Measurements from ENCODE around the gene HSPA4. TPM values are rescaled to one million over a fixed set of nuclear protein-coding genes. Genes with fewer than 3 reads are reported as not detected.
"Not testable (repeated sequence)": the region's sequence is repeated elsewhere in the genome, so short reads cannot be mapped to it uniquely, and the experiment has no call there.

HSPA4 gene
- total and polyA plus RNA-seq, 5 donors from 2014 or later, result 32.8 to 47.9 (median 38.7) TPM

- H3K36me3 Mint-ChIP-seq, result peaks cover 31% of the 10 kb centered on the region
- H3K9me3 ChIP-seq (ENCODE audit: control insufficient read depth in 2 of 2, low read length in 2 of 2), result no peaks in the 10 kb centered on the region
- H3K4me1 Mint-ChIP-seq, result peaks cover 22 to 44% (median 33%) of the 10 kb centered on the region in 4 donors
- no peaks in the 10 kb centered on the region for H3K27me3 Mint-ChIP-seq
- H3K27ac Mint-ChIP-seq, result peak overlapping the region in 2 of 3 donors; percentile 56
- DNase-seq (no peak), ATAC-seq (ENCODE audit: low read depth in 2 of 2) (no peak)
- H3K9me3 Mint-ChIP-seq, result peaks cover 0 to 1% (median 0%) of the 10 kb centered on the region in 7 donors
- peaks cover 41% of the 10 kb centered on the region for H3K36me3 ChIP-seq (ENCODE audit: control insufficient read depth, insufficient read depth, low read length)
- no peak overlapping the region for H3K4me3 Mint-ChIP-seq
- H3K4me1 ChIP-seq (ENCODE audit: control insufficient read depth, insufficient read depth, low read length, poor library complexity, severe bottlenecking), result no peaks in the 10 kb centered on the region
- no peak overlapping the region for H3K27ac ChIP-seq (ENCODE audit: insufficient read depth, low read length, poor library complexity, severe bottlenecking)
- no peak overlapping the region for H3K4me3 ChIP-seq (ENCODE audit: low read depth, low read length)
- H3K27me3 ChIP-seq (ENCODE audit: control insufficient read depth, insufficient read depth, low read length), result no peaks in the 10 kb centered on the region
Observed at GRCh38 chr5:133081703-133082102, 29.9 kb downstream of the HSPA4 start.

- H3K4me1 ChIP-seq (ENCODE audit: control insufficient read depth, insufficient read depth, low read length, poor library complexity, severe bottlenecking), result no peaks in the 10 kb centered on the region
- H3K27me3 ChIP-seq (ENCODE audit: control insufficient read depth, insufficient read depth, low read length), result no peaks in the 10 kb centered on the region
- no peak overlapping the region for H3K4me3 ChIP-seq (ENCODE audit: low read depth, low read length)
- H3K27ac ChIP-seq (ENCODE audit: insufficient read depth, low read length, poor library complexity, severe bottlenecking), result no peak overlapping the region
- peaks cover 41% of the 10 kb centered on the region for H3K36me3 ChIP-seq (ENCODE audit: control insufficient read depth, insufficient read depth, low read length)
- Mint-ChIP-seq H3K4me1 (peaks cover 22 to 43% (median 33%) of the 10 kb centered on the region in 4 donors), H3K27ac (peak overlapping the region in 1 of 3 donors; percentile 56), H3K9me3 (peaks cover 0 to 1% (median 0%) of the 10 kb centered on the region in 7 donors), H3K36me3 (peaks cover 31% of the 10 kb centered on the region), H3K4me3 (no peak overlapping the region), H3K27me3 (no peaks in the 10 kb centered on the region)
- no peaks in the 10 kb centered on the region for H3K9me3 ChIP-seq (ENCODE audit: control insufficient read depth in 2 of 2, low read length in 2 of 2)
- no peak for DNase-seq
- ATAC-seq (ENCODE audit: low read depth in 2 of 2), result no peak
Observed at GRCh38 chr5:133082128-133082527, 30.3 kb downstream of the HSPA4 start.

- Mint-ChIP-seq H3K9me3 (peaks cover 0 to 1% (median 0%) of the 10 kb centered on the region in 7 donors), H3K4me1 (peaks cover 22 to 38% (median 30%) of the 10 kb centered on the region in 4 donors), H3K27ac (no peak overlapping the region), H3K4me3 (no peak overlapping the region), H3K27me3 (no peaks in the 10 kb centered on the region), H3K36me3 (peaks cover 39% of the 10 kb centered on the region)
- ATAC-seq (ENCODE audit: low read depth in 2 of 2), result no peak
- no peaks in the 10 kb centered on the region for H3K4me1 ChIP-seq (ENCODE audit: control insufficient read depth, insufficient read depth, low read length, poor library complexity, severe bottlenecking)
- peaks cover 46% of the 10 kb centered on the region for H3K36me3 ChIP-seq (ENCODE audit: control insufficient read depth, insufficient read depth, low read length)
- no peaks in the 10 kb centered on the region for H3K9me3 ChIP-seq (ENCODE audit: control insufficient read depth in 2 of 2, low read length in 2 of 2)
- DNase-seq, result no peak
- H3K27me3 ChIP-seq (ENCODE audit: control insufficient read depth, insufficient read depth, low read length), result no peaks in the 10 kb centered on the region
- no peak overlapping the region for H3K27ac ChIP-seq (ENCODE audit: insufficient read depth, low read length, poor library complexity, severe bottlenecking)
- H3K4me3 ChIP-seq (ENCODE audit: low read depth, low read length), result no peak overlapping the region
Observed at GRCh38 chr5:133083901-133084300, 32.1 kb downstream of the HSPA4 start.

DNA sequence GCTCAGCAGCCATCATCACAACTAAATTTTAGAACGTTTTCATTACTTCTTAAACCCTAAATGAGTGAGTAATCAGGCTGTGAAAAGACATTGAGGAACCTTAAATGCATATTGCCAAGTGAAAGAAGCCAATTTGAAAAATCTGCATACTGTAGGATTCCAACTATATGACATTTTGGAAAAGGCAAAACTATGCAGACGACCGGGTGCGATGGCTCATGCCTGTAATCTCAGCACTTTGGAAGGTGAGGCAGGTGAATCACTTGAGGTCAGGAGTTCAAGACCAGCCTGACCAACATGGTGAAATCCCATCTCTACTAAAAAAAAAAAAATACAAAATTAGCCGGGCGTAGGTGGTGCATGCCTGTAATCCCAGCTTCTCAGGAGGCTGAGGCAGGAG is 33.4 kb downstream of the HSPA4 start:
- not testable (repeated sequence) for H3K27me3 ChIP-seq (ENCODE audit: control insufficient read depth, insufficient read depth, low read length); H3K4me1 ChIP-seq (ENCODE audit: control insufficient read depth, insufficient read depth, low read length, poor library complexity, severe bottlenecking); DNase-seq; H3K9me3 ChIP-seq (ENCODE audit: control insufficient read depth in 2 of 2, low read length in 2 of 2); H3K4me3 Mint-ChIP-seq; H3K9me3 Mint-ChIP-seq; H3K27ac ChIP-seq (ENCODE audit: insufficient read depth, low read length, poor library complexity, severe bottlenecking); H3K27me3 Mint-ChIP-seq; ATAC-seq (ENCODE audit: low read depth in 2 of 2); H3K4me3 ChIP-seq (ENCODE audit: low read depth, low read length); H3K27ac Mint-ChIP-seq
- peaks cover 57% of the 10 kb centered on the region for H3K36me3 ChIP-seq (ENCODE audit: control insufficient read depth, insufficient read depth, low read length)
- H3K4me1 Mint-ChIP-seq, result peaks cover 14 to 26% (median 20%) of the 10 kb centered on the region in 4 donors
- peaks cover 46% of the 10 kb centered on the region for H3K36me3 Mint-ChIP-seq

DNA sequence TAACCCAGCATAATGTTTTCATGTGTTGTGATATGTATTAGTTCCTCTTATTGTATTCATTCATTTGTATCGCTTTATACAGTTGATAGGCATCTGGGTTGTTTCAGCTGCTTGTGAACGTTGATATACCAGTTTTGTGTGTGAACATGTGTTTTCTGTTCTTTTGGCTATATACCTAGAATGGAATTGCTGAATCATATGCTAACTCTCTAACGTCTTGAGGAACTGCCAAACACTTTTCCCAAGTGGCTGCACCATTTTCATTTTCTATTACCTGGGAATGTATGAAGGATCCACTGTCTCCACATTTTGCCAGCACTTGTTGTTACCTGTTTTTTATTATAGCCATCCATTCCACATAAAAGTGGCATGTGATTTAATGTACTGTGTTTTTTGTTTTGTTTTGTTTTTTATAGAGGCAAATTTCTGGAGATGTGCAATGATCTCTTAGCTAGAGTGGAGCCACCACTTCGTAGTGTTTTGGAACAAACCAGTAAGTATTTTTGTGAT is 34.6 kb downstream of the HSPA4 start:
- H3K27ac ChIP-seq (ENCODE audit: insufficient read depth, low read length, poor library complexity, severe bottlenecking), result no peak overlapping the region
- Mint-ChIP-seq H3K27me3 (no peaks in the 10 kb centered on the region), H3K36me3 (peaks cover 54% of the 10 kb centered on the region), H3K9me3 (peaks cover 0 to 1% (median 0%) of the 10 kb centered on the region in 7 donors), H3K27ac (peak overlapping the region in 1 of 3 donors; percentile 80), H3K4me1 (peaks cover 9 to 19% (median 13%) of the 10 kb centered on the region in 4 donors), H3K4me3 (no peak overlapping the region)
- H3K9me3 ChIP-seq (ENCODE audit: control insufficient read depth in 2 of 2, low read length in 2 of 2), result no peaks in the 10 kb centered on the region
- DNase-seq, result no peak
- H3K27me3 ChIP-seq (ENCODE audit: control insufficient read depth, insufficient read depth, low read length), result no peaks in the 10 kb centered on the region
- no peaks in the 10 kb centered on the region for H3K4me1 ChIP-seq (ENCODE audit: control insufficient read depth, insufficient read depth, low read length, poor library complexity, severe bottlenecking)
- H3K4me3 ChIP-seq (ENCODE audit: low read depth, low read length), result no peak overlapping the region
- ATAC-seq (ENCODE audit: low read depth in 2 of 2), result no peak
- peaks cover 58% of the 10 kb centered on the region for H3K36me3 ChIP-seq (ENCODE audit: control insufficient read depth, insufficient read depth, low read length)

- peaks cover 59% of the 10 kb centered on the region for H3K36me3 Mint-ChIP-seq
Observed at GRCh38 chr5:133088064-133088463, 36.3 kb downstream of the HSPA4 start.

DNA sequence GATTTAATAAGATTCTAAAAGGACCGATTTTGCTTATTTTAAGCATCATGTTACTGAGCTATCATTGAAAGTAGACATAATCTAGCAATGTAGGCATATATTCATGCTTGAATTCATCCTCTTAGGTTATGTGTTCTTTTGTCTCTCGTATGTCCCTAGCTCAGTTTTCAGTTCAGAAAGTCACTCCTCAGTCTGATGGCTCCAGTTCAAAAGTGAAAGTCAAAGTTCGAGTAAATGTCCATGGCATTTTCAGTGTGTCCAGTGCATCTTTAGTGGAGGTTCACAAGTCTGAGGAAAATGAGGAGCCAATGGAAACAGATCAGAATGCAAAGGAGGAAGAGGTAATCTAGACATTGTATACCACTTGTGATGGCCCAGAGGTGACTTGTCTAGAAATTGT is 39.2 kb downstream of the HSPA4 start:
- H3K36me3 ChIP-seq (ENCODE audit: control insufficient read depth, insufficient read depth, low read length), result peaks cover 76% of the 10 kb centered on the region

More at GRCh38 chr5:133088064-133088463, 36.3 kb downstream of the HSPA4 start:
- peaks cover 0 to 1% (median 0%) of the 10 kb centered on the region in 7 donors for H3K9me3 Mint-ChIP-seq
- H3K27me3 Mint-ChIP-seq, result no peaks in the 10 kb centered on the region
- Histone ChIP-seq H3K4me3 (ENCODE audit: low read depth, low read length) (no peak overlapping the region), H3K36me3 (ENCODE audit: control insufficient read depth, insufficient read depth, low read length) (peaks cover 67% of the 10 kb centered on the region), H3K27ac (ENCODE audit: insufficient read depth, low read length, poor library complexity, severe bottlenecking) (no peak overlapping the region), H3K27me3 (ENCODE audit: control insufficient read depth, insufficient read depth, low read length) (no peaks in the 10 kb centered on the region), H3K9me3 (ENCODE audit: control insufficient read depth in 2 of 2, low read length in 2 of 2) (no peaks in the 10 kb centered on the region), H3K4me1 (ENCODE audit: control insufficient read depth, insufficient read depth, low read length, poor library complexity, severe bottlenecking) (no peaks in the 10 kb centered on the region)
- no peak for DNase-seq
- ATAC-seq (ENCODE audit: low read depth in 2 of 2), result no peak
- H3K4me1 Mint-ChIP-seq, result peaks cover 5 to 14% (median 9%) of the 10 kb centered on the region in 4 donors
- H3K27ac Mint-ChIP-seq, result no peak overlapping the region
- H3K4me3 Mint-ChIP-seq, result no peak overlapping the region

GRCh38 chr5:133106343-133106742 is 54.5 kb downstream of the HSPA4 start:
- Mint-ChIP-seq H3K4me1 (peaks cover 9 to 18% (median 11%) of the 10 kb centered on the region in 4 donors), H3K4me3 (no peak overlapping the region), H3K9me3 (peaks cover 0 to 3% (median 0%) of the 10 kb centered on the region in 7 donors), H3K27me3 (no peaks in the 10 kb centered on the region), H3K27ac (peak overlapping the region in 1 of 3 donors; percentile 16), H3K36me3 (peaks cover 31% of the 10 kb centered on the region)
- no peak for DNase-seq
- Histone ChIP-seq H3K4me1 (ENCODE audit: control insufficient read depth, insufficient read depth, low read length, poor library complexity, severe bottlenecking) (no peaks in the 10 kb centered on the region), H3K9me3 (ENCODE audit: control insufficient read depth in 2 of 2, low read length in 2 of 2) (no peaks in the 10 kb centered on the region), H3K27me3 (ENCODE audit: control insufficient read depth, insufficient read depth, low read length) (no peaks in the 10 kb centered on the region), H3K4me3 (ENCODE audit: low read depth, low read length) (no peak overlapping the region), H3K36me3 (ENCODE audit: control insufficient read depth, insufficient read depth, low read length) (peaks cover 42% of the 10 kb centered on the region), H3K27ac (ENCODE audit: insufficient read depth, low read length, poor library complexity, severe bottlenecking) (no peak overlapping the region)
- ATAC-seq (ENCODE audit: low read depth in 2 of 2), result no peak

More for the DNA sequence above, 39.2 kb downstream of the HSPA4 start:
- H3K4me1 ChIP-seq (ENCODE audit: control insufficient read depth, insufficient read depth, low read length, poor library complexity, severe bottlenecking), result no peaks in the 10 kb centered on the region
- H3K9me3 ChIP-seq (ENCODE audit: control insufficient read depth in 2 of 2, low read length in 2 of 2), result no peaks in the 10 kb centered on the region
- H3K27ac Mint-ChIP-seq, result peak overlapping the region in 1 of 3 donors; percentile 6
- DNase-seq (no peak), ATAC-seq (ENCODE audit: low read depth in 2 of 2) (no peak)
- peaks cover 0 to 1% (median 0%) of the 10 kb centered on the region in 7 donors for H3K9me3 Mint-ChIP-seq
- H3K27ac ChIP-seq (ENCODE audit: insufficient read depth, low read length, poor library complexity, severe bottlenecking), result no peak overlapping the region
- H3K36me3 Mint-ChIP-seq, result peaks cover 55% of the 10 kb centered on the region
- no peaks in the 10 kb centered on the region for H3K27me3 ChIP-seq (ENCODE audit: control insufficient read depth, insufficient read depth, low read length)
- H3K4me3 ChIP-seq (ENCODE audit: low read depth, low read length), result no peak overlapping the region
- H3K4me1 Mint-ChIP-seq, result peaks cover 2 to 5% (median 4%) of the 10 kb centered on the region in 4 donors
- H3K4me3 Mint-ChIP-seq, result no peak overlapping the region
- no peaks in the 10 kb centered on the region for H3K27me3 Mint-ChIP-seq

Measured in CD4-positive, CD25-positive, alpha-beta regulatory T cell (primary cell).